T-helper 22 cell (primary cell): ENCODE measurements around the gene U2AF2.

Experiments used
- DNase-seq: peaks from one replicate; pipeline ENCODE4 v3.0.0-alpha.2; 2020; ENCODE audit warnings: low read depth

Gene U2AF2

DNA sequence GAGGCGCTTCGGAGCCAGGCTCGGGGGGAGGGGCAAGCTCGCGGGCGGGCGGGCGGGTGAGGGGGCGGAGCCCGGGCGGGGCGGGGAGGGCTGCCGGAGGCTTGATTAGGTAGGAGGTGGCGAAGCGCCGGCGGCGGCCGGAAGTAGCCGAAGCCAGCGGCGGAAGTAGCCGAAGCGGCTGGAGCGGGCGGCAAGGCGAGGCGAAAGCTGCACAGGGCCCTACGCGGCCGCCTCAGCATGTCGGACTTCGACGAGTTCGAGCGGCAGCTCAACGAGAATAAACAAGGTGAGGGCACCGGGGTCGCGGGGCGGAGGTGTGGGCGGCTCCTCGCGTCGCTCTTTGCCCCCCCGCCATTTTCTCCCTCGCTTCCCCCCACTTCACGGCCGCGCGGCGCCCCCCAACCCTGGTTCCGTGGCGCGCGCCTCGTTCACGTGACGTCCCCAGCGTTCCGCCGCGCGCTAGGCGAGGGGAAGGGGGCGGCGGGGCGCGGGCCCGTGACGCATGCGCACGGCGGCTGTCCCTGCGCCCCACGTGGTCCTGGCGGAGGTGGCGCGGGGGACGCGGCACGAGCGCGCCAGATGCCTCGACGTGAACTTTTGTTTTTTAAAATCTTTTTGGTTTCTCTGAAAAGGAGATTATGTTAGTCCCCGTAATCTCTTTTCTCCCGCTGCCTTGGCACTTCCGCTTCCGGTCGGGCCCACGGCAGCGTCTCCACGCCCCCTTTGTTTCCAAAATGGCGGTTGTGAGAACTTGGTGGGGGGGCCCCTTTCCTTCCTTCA lies at the start of gene U2AF2:
Gene U2AF2 (plus strand): TSS at position 168 of the 780 bp plus-strand sequence. CDS start 70 bp downstream, at position 238.
- peak; percentile 92 for DNase-seq

DNA sequence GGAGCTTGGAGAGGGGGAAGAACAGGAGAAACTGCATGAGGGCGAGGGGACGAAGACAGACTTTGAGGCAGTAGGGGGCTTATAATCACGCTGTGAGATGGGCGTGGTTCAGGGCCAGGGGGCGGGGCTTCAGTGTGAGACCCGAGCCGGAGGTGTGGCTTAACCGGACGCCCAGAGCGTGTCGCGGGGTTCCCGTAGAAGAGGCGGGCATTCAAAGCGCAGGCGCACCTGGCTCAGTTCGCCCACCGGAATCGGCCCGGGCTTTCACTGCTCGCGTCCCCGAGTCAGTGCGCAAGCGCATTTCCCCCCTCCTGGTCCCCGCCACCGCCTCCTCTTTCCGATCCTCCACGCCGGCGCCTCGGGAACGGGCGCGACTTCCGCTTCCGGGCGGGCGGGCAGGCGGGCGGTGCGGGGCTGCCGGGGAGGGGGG lies 49.6 kb upstream of the U2AF2 start:
- DNase-seq: peak; percentile 97

DNA sequence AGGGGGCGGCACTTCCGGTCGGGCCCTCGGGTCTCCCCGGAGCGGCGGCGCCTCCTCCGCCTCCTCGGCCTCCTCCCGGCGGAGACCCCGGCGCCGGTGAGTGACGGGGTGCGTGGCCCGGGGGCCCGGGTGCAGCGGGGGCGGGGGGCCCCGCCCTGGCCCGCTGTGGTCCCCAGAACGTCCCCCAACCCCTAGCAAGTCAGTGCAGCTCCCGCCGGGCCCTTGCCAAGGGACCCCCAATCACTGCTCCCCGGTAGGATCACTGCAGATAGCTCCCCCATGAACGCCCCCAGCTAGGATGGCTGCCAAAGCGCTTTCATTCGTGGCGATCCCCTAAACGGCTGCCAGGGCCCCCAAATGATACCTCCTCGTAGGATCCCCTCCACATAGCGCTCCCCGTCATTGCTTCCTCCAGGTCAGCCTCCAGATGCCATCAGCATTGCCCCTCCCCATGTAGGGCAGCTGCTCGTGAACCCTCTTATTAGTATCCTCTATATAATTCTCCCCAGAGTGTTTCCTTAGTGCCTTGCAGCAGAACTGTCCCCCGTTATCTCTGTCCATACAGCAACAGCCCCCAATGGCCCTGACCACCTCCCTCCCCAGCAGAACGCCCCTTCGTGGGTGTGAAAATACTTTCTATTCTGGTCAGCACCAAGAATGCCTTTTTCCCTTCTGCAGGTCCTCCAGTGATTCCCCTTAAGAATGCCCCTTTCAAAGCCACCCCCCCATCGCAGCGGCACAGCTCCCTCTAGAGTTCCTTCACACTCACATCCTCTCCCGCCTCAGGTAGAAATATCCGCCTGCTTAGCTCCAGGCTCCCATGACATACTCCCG lies 49.0 kb upstream of the U2AF2 start, which contains the start of gene ZNF865:
Gene ZNF865 (plus strand): TSS at position 11 of the 834 bp plus-strand sequence. CDS start 7,972 bp downstream, outside the sequence.
- peak; percentile 53 for DNase-seq

DNA sequence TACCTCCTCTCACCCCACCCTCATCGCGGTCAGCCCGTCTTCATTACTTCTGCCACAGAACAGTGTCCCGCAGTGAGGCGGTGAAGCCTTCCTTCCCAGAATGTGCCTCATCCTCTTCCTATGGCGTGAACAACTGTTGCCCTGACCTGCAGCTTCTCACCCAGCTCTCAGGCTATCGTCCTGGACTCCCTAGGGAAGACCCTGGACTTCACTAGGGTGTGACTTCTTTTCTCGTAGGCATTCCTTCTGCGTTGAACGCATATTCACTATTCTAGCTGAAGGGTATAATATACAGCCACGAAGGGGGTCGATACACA lies 48.4 kb upstream of the U2AF2 start:
- DNase-seq: no peak

DNA sequence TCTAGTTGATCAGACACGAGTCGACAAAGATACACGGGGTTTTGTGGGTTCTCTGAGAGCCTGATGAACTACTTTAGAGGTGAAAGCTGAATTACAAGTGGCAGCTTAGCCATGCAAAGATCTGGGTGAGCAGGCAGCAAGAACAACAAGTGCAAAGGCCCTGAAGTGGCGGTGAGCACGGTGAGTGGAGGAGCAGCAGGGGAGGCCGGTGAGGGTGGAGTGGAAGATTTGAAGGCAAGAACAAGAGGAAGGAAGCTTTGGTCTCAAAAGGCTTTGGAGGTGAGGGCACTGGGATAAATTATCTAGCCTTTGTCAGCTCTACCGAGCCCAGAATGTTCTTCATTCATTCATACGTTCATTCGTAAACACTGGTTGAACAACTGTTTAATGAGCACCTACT lies 48.0 kb upstream of the U2AF2 start:
- DNase-seq: no peak

DNA sequence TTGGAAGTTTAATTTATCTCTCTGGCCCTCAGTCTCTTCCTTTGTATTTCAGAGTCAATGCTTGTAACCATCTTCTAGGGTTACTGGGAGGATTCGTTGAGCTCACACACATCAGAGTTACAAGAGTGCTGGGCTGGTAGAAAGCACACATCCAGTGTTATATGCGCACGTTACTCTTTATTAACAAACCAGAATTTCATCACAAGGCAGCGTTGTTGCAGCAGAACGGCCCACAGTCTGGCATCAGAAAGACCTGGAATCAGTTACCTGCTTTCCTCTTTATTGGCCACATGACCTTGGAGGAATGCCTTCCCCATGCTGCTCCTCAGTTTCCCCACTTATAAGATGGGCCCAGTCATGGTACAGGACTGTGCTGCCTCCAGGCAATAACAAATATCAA lies 45.5 kb upstream of the U2AF2 start:
- no peak for DNase-seq

DNA sequence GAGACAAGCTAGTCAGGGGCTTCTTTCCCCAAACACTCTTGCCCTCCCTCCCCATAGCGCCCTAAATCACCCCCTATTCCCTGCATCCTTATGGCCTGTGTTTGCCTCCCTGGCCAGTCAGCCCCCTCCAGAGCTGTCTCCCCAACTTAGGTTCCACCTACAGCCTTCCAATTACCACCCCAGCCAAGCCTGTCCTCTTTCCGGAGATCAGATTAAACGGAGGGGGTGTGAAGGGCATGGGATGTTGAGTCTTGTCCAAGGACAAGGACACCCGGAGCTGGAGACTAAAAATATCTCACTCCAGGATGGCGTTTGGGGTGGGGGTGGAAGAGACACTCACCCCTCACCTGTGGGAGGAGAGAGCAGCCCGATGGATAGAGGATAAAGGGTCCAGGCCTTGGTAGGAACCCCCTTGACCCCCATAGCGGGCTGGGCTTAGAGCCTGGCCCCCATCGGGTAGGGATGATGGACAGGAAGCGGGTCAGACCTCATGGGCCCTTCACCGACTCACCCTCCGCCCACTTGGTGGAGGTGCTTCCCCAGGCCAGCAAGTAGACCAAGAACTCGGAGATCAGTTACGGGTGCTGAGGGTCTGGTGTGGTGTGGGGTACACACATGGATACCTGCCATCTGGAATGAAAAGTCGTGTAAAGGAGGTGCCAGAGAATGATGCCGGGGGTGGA lies 43.4 kb upstream of the U2AF2 start:
- DNase-seq: no peak

DNA sequence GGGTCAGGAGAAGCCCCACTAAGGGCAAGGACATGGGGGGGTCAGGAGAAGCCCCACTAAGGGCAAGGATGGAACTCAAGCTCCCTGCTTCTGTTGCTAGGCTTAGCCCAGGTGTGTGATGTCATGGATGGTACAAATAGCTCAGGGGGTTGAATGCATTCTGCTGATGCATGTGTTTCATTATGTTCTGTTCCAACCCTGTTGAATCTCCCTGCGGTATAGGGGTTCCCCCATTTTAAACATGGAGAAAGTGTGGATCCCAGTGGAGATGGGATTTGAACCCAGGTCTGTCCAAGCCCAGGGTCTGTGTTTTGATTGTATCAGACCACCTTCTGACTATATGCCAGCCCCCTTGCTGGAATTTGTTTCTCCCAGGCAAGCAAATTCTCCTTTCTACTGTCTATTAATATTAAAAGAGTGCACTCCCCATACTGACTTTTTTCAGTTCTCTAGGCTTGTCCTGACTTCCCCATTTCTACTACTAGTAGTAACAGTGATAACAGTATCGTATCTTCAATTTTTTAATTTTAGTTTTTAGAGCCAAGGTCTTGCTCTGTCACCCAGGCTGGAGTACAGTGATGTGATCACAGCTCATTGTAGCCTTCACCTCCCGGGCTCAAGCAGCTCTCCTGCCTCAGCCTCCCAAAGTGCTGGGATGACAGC lies 42.7 kb upstream of the U2AF2 start:
- DNase-seq: no peak

DNA sequence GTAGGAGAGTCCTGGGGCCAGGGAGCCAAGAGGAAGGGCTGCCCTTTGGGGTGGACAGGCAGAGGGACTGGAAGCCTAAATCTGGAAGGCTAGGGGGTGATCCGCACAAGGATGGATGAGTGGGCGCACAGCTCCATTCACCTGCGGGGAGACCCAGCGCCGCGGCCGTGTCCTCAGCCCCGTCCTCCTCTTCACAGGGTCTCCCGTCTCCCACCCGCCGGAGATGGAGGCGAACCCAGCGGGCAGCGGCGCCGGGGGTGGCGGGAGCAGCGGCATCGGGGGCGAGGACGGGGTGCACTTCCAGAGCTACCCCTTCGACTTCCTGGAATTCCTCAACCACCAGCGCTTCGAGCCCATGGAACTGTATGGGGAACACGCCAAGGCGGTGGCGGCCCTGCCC lies 41.4 kb upstream of the U2AF2 start:
- no peak for DNase-seq

DNA sequence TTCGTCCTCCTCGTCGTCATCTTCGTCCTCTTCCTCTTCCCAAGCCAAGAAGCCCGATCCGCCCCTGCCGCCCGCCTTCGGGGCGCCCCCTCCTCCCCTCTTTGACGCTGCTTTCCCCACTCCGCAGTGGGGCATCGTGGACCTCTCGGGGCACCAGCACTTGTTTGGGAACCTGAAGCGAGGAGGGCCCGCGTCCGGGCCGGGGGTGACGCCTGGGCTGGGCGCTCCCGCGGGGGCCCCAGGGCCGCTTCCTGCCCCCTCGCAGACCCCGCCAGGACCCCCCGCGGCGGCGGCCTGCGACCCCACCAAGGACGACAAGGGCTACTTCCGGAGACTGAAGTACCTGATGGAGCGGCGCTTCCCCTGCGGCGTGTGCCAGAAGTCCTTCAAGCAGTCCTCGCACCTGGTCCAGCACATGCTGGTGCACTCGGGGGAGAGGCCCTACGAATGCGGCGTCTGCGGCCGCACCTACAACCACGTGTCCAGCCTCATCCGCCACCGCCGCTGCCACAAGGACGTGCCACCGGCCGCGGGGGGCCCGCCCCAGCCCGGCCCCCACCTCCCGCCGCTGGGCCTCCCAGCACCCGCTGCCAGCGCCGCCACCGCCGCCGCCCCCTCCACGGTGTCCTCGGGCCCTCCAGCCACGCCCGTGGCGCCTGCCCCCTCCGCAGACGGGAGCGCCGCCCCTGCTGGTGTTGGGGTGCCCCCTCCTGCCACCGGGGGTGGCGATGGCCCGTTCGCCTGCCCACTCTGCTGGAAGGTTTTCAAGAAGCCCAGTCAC lies 40.7 kb upstream of the U2AF2 start:
- no peak for DNase-seq

DNA sequence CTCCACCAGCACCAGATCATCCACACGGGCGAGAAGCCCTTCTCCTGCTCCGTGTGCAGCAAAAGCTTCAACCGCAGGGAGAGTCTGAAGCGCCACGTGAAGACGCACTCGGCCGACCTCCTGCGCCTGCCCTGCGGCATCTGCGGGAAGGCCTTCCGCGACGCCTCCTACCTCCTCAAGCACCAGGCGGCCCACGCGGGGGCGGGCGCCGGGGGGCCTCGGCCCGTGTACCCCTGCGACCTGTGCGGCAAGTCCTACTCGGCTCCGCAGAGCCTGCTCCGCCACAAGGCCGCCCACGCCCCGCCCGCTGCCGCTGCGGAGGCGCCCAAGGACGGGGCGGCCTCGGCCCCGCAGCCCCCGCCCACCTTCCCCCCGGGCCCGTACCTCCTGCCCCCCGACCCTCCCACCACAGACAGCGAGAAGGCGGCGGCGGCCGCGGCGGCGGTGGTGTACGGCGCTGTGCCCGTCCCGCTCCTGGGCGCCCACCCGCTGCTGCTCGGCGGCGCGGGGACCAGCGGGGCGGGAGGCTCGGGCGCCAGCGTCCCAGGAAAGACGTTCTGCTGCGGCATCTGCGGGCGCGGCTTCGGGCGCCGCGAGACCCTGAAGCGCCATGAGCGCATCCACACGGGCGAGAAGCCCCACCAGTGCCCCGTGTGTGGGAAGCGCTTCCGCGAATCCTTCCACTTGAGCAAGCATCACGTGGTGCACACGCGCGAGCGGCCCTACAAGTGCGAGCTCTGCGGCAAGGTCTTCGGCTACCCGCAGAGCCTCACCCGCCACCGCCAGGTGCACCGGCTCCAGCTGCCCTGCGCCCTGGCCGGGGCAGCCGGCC lies 39.9 kb upstream of the U2AF2 start:
- DNase-seq: no peak

DNA sequence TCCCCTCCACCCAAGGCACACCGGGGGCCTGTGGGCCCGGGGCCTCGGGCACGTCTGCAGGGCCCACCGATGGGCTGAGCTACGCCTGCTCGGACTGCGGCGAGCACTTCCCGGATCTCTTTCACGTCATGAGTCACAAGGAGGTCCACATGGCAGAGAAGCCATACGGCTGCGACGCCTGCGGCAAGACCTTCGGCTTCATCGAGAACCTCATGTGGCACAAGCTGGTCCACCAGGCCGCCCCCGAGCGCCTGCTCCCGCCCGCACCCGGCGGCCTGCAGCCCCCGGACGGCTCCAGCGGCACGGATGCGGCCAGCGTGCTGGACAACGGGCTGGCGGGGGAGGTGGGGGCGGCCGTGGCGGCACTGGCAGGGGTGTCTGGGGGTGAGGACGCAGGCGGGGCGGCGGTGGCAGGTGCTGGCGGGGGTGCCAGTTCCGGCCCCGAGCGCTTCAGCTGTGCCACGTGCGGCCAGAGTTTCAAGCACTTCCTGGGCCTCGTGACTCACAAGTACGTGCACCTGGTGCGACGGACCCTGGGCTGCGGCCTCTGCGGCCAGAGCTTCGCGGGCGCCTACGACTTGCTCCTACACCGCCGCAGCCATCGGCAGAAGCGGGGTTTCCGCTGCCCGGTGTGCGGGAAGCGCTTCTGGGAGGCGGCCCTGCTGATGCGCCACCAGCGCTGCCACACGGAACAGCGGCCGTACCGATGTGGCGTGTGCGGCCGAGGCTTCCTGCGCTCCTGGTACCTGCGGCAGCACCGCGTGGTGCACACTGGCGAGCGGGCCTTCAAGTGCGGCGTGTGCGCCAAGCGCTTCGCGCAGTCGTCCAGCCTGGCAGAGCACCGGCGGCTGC lies 39.1 kb upstream of the U2AF2 start:
- DNase-seq: no peak

DNA sequence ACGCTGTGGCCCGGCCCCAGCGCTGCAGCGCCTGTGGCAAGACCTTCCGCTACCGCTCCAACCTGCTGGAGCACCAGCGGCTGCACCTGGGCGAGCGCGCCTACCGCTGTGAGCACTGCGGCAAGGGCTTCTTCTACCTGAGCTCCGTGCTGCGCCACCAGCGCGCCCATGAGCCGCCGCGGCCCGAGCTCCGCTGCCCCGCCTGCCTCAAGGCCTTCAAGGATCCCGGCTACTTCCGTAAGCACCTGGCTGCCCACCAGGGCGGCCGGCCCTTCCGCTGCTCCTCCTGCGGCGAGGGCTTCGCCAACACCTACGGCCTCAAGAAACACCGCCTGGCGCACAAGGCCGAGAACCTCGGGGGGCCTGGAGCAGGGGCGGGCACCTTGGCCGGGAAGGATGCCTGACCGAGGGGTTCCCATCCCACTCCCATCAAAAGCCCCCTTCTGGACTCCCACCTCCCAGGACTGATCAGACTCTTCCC lies 38.4 kb upstream of the U2AF2 start:
- no peak for DNase-seq

DNA sequence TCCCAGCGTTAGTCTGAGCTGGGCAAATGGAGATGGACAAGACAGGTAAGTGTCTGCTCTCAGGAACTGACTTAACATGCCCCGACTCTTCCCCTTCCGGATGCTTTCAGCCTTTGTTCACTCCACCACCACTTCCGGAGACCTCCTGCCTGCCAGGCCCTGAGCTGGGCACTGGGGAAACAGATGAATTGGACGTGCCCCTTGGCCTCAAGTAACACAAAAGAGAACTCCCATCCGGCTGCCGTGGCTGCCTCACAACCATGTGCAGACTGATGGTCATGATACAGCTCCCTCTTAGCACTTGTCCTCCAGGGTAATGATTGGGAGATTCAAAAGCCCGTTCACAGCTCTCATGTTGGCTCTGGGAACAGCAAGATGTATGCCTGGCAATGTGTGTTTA lies 37.4 kb upstream of the U2AF2 start:
- DNase-seq: no peak

DNA sequence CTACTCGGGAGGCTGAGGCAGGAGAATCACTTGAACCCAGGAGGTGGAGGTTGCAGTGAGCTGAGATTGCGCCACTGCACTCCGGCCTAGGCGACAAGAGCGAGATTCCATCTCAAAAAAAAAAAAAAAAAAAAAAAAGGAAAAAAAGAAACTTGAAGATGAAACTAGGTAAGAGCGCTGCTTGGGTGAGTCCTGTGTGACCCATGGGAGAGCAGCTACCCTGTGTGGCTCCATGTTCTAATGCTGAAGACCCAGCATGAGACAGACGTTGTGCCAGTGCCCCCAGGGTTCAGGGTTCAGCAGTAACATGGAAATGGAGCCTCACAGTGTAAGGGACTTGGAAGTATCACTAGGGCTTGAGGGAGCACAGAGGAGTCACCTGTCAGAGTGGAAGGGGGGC lies 36.4 kb upstream of the U2AF2 start:
- no peak for DNase-seq

DNA sequence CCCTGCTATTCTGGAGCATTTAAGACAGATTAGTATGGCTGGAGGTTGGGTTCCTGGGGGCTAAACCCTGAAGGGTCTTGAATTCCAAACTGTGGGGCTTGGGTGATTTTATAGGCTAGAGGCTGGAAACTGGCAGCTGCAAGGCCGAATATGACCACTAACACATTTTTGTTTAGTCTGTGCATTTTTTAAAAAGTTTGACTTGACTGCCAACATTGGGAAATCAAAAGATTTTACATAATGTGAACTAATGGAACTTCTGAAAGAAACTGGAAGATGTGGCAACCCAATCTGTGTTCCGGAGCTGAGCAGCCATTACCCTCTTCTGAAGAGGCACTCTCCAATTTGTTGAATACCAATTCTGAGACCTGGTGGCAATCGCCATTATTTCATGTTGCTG lies 35.5 kb upstream of the U2AF2 start:
- no peak for DNase-seq

DNA sequence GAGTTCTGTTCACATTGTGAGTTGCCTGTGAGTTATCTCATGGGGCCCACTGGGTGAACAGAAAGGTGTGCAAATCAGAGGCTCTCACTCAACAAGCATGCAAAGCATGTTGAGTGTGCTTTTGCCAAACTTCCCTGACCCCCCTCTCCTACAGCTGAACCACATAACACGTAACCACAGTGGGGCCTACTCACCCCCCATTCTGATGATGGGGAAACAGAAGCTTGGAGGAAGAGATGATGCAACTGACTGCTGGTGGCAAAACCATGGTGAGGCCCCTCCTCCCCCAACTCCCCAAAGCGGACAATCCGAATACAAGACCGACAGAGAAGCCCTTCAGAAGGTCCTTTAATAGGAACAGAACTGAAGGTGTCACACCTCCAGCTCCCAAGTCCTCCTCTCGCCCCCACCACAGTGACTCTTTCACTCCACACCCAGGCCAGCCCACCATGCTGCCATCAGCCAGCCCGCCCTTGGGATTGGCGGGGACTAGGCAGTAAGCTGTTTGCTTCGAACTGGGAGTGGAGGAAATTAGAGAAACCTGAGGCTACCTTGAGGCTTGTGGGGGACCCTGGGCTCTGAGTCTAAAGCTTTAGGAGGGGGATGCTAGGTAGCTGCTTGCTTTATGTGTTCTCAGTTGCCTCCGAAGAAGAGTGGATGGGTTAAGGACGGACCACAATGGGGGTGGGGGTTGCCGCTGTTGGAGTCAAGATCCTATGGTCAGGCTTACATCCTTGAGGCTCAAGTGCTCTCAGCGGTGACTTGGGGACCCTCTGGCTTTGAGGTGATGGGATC lies 34.2 kb upstream of the U2AF2 start:
- no peak for DNase-seq

DNA sequence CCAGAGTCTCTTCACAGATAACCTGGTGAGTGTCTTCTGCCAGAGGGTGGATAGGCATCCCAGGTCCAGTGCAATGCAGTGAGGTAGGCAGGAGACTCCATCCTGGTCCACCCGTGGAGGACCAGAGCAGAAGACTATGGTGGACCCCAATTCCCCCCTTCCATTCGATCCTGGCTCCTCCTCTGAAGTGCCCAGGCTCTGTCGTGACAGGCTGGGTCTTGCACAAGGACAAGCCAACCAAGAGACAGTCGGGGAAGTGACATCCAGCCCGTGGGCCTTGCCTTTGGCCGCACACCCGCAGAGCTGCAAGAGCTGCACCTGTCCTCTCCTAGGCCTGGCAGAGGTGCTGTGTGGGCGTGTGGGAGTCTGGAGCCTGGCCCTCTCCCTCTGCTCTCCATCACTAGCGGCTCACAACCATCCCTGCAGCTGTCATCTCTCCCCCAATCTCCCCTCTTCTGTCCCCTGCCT lies 33.6 kb upstream of the U2AF2 start:
- no peak for DNase-seq
